ENCODE data around the gene F5.

DNA sequence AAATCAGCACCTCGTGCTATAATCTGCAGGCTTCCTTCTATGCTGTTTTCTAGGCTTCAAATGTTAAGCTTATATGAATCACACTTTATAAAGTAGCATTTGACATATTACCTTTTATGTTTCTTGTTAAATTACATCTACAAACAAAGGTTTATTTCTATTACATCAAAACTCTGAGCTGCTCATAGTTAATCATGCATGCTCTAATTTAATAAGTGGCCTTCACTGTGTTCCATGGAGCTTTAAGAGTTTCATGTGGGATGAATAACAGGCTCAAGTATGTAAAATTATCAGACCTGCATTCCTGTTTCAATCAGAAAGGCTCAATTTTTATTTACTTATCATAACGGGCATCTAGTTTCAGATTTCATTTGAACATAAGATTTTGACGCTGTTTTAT lies 113.5 kb downstream of the F5 start:
- TF ChIP-seq, protein P1, sequence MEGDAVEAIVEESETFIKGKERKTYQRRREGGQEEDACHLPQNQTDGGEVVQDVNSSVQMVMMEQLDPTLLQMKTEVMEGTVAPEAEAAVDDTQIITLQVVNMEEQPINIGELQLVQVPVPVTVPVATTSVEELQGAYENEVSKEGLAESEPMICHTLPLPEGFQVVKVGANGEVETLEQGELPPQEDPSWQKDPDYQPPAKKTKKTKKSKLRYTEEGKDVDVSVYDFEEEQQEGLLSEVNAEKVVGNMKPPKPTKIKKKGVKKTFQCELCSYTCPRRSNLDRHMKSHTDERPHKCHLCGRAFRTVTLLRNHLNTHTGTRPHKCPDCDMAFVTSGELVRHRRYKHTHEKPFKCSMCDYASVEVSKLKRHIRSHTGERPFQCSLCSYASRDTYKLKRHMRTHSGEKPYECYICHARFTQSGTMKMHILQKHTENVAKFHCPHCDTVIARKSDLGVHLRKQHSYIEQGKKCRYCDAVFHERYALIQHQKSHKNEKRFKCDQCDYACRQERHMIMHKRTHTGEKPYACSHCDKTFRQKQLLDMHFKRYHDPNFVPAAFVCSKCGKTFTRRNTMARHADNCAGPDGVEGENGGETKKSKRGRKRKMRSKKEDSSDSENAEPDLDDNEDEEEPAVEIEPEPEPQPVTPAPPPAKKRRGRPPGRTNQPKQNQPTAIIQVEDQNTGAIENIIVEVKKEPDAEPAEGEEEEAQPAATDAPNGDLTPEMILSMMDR (IDR thresholded peaks at IDR 0.05; ENCODE audit: poor library complexity): no peak
- TF ChIP-seq EZH2 (IDR thresholded peaks at IDR 0.05; ENCODE audit: borderline replicate concordance) (no peak), EZH2phosphoT487 (IDR thresholded peaks at IDR 0.05; ENCODE audit: low read depth, severe bottlenecking, unreplicated experiment) (no peak)

Measured in hepatocyte (in vitro differentiated cells).